ENCODE data around the gene ATG16L2.
A peak's percentile ranks its signal among the peaks of the same experiment; 100 is the strongest.
"Not testable (repeated sequence)": the region's sequence is repeated elsewhere in the genome, so short reads cannot be mapped to it uniquely, and the experiment has no call there.

ATG16L2 gene

GRCh38 chr11:72778535-72779494, 35.4 kb upstream of the ATG16L2 start:
- DNase-seq (ENCODE audit: low read depth in 4 of 4, low spot score in 1 of 4): no peak

DNA sequence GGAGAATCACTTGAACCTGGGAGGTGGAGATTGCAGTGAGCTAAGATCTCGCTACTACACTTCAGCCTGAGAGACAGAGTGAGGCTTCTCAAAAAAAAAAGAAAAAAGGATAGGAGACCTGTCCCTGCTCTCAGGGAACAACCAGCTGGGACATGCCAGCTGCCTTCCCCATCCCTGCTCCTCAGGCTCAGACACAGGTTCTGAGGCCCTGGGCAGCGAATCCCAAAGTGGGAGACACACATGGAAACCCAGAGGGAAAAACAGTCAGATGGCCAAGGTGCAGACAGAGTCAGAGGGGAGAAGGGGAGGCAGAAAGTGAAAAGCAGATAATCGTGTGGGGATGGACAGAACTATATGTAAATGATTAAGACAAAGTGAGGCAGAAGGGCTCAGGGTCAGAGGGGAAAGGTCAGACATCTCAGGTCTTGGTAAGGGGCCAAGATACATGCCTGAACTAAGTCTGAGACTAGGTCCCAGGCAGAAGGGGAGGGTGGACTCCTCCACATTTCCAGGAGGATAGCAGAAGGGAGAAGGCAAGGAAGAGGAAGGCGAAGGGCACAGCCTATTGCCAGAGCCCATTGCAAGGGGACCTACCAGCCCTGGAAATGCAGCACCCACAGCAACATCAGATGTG, 34.6 kb upstream of the ATG16L2 start:
- no peak for DNase-seq (ENCODE audit: low read depth in 4 of 4, low spot score in 1 of 4)

DNA sequence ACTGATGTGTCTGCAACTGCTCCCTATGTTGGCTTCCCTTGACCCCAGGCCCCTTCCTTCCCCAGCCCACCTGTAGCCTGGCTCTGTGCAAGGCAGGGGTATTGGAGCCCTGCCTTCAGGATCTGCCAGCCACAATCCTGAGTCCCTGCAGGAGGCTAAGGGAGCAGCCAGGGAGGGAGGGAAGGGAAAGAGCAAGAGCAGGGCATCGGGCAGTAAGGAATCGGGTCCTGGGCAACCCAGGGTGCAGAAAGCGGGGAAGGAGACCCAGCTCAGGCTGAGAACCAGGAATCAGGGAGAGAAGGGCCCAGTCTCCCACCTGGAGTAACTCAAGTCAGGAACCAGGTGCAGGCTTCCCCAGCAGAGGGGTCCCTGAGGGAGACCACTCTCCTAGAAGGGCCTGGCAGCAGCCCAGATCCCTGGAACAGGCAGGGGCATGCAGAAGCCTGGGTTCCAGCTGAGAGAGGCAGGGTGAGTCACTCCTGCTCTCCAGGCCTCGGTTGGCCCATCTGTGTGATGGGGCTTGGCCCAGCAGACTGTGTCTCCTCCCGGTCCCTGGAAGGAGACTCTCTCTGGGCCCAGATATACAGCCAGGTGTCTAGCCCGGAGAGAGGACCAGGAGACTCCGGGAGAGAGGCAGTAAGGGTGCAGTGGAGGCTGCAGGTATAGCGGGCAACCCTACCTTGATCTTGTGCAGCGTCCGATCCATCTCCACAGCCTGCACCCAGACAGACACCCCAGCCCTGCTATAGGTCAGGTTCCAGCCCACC, 33.7 kb upstream of the ATG16L2 start:
- DNase-seq (ENCODE audit: low read depth in 4 of 4, low spot score in 1 of 4): no peak

- DNase-seq (ENCODE audit: low read depth in 4 of 4, low spot score in 1 of 4): no peak
Measured at GRCh38 chr11:72781063-72781312, 33.2 kb upstream of the ATG16L2 start.

DNA sequence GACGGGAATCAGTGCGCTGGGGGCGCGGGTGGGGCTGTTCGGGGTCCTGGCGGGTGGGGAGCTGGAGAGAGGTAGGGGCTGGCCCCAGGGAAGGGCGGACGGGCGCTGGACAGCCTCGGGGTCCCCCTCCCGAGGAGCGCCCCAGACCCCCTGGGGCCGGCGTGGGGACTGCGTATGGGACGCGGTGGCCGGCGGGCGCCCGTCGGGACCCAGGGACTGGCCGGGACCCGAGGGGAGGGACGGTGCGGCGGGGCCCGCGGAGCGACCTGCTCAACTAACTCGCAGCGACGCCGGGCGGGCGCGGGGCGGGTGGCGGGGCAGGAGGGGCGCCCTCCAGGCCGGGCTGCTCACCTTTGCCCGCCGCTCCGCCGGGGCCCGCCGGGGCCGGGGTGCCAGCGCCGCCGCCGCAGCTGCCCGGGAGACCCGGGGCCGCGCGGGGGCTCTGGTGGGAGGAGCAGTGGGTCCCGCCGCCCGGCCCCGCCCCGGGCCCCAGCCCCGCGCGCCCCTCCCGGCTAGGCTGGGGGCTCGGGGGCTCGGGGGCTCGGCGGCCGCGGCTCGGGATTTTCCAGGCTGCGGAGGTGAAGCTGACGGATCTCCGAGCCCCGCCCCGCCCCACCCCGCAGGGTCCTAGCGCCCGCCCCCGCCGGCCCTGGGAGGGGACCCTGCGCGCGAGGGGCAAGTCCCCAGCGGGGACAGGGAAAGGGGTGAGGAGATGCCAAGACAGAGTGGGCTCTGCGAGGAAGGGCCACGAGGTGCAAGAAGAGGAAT, 32.7 kb upstream of the ATG16L2 start:
- peak in 2 of 4 experiments; percentile 26 to 30 for DNase-seq (ENCODE audit: low read depth in 4 of 4, low spot score in 1 of 4)

DNA sequence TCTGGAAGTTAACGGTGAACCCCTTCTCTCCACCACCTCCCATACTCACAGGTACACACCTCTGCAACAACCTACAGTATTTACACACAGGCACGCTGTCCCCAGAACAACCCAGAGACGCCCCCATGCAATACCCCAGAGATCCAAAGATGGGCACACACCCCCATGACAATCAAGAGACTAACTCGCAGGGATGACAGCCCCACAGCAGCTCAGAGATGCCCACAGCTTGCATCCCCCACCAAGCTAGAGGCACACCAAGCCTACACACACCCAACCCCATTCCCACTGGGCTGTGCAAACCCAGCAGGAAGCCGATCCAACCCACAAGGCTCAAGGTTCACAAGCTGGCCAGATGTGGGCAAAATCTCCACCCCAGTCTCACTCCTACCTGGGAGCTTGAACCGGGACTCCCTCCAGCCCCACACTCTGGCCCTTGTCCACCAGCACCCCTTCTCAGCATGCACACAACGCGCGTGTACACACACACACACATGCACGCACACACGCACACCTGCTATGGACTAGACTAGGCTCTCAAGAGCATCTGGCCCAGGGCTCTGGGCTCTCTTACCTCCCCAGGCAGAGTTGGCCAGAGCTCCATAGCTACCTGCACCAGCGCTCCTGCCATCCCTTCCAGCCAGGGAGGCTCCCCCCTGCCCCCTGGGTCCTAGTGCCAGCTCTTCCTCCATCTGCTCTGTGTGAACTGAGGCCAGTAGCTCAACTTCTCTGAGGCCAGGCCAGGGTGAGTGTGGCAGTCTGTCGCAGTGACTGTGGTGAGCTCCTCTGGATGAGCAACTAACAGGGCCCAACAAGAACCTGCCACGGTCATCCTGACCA, 31.9 kb upstream of the ATG16L2 start:
- no peak for DNase-seq (ENCODE audit: low read depth in 4 of 4, low spot score in 1 of 4)

DNA sequence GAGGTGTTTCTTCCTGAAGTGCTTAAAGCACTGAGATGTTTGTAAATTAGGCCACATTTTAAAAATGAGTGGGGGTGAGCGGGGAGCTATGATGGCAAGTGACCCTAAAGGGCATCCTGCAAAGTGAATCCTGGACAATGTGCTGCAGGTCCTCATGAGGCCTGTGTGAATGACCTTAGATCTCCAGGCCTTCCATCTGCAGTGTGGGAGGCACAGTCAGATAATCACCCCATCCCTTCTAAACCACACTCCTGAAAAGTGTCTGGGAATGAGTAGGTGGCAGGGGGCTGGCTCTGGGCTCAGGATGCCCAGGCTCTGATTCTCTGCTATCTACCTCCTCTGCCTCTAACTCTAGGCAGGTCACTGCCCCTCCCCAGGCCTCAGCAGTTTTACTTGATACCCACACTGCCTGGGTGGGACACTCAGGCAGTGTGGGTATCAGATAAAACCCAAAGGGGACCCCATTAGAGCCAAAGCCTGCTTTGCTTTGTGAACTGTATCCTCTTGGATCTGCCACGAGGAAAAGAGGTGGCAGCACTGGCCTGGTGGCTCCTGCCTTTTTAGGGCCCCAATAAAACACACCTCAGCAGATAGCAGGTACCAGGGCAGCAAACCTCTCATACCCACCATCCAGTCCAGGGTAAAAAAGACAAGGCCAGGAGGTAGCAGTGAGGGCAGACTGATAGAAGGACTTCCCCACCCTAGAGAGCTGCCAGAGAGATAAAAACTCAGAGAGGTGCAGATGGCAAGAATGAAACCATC, 30.9 kb upstream of the ATG16L2 start:
- no peak for DNase-seq (ENCODE audit: low read depth in 4 of 4, low spot score in 1 of 4)

DNA sequence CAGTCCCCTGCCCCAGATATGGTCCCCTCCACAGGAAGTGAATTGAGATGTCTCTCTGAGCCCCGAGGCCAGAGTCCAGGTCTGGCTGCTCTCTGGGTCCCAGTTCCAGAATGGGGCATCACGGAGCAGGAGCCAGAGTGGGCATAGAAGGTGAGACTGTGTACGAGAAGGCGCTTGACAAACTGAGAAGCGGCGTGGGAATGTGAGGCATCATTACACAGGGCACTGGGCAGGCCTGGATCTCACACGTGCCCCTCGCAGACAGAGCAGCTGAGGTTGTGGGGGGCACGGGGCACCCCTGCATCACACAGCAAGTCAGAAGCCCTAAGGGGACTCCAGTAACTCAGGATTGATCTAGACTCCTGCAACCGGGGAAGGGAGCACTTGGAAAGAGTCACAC, 29.5 kb upstream of the ATG16L2 start:
- DNase-seq (ENCODE audit: low read depth in 4 of 4, low spot score in 1 of 4): no peak

DNA sequence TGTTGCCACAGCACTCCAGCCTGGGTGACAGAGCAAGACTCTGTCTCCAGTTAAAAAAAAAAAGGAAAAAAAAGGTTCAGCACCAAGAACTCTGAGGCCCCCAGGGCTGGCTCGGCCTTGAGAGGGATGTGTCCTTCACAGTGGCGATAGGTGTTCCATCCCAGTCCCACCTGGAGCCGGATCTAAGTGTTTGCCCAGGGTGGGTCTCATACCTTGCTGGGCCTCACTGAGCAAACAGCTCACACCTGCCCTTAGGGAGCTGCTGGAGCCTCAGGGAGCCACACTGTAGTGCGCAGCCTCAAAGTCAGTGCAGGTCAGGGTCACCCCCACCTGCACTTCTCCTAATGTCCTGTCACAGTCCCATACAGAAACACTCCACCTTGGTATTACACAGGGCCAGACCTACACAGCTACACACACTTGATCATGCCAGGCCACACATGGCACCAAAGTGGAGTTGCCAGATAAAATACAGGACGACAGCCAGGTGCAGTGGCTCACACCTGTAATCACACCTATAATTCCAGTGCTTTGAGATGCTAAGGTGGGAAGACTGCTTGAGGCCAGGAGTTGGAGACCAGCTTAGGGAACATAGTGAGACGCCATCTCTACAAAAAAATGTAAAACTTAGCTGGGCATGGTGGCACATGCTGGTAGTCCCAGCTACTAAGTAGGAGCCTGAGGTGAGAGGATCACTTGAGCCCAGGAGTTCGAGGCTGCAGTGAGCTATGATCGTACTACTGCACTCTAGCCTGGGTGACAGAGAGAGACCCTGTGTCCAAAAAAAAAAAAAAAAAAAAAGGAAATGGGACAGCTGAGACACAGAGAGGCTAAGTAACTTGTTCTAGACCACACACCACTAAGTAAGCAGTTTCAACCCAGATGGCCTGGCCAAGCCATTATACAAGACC, 27.7 kb upstream of the ATG16L2 start:
- DNase-seq (ENCODE audit: low read depth in 4 of 4, low spot score in 1 of 4): no peak

- DNase-seq (ENCODE audit: low read depth in 4 of 4, low spot score in 1 of 4): no peak
Measured at GRCh38 chr11:72787216-72788104, 26.8 kb upstream of the ATG16L2 start.

GRCh38 chr11:72788241-72788640, 26.0 kb upstream of the ATG16L2 start:
- DNase-seq (ENCODE audit: low read depth in 4 of 4, low spot score in 1 of 4): no peak

DNA sequence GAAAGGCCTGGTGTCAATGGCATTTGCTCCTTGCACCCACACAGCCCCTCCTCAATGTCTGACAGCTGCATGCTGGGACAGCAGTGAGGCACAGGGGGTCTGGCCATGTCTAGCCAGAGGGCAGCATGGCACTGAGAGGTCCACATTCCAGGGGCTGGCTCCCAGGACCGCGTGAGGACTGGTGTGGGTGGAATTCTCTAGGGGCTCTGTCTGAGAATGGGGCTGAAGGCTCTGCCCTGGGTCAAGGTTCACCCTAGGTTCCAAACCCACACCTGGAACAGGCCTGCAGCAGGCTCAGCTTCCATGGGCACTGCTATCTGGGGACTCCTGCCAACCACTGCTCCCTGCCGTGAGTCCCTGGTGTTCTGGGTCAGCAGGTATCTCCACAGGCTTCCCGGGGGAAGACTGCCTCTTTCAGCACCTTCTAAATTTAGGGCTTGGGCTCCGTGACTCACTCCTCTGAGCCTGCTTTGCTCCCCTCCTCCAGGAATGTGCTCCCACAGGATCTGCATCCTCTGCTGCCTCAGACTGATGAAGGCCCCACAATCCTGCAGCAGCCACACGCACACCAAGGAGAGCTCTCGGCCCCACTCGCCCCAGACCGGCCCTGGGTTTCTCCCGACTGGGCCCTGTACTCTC, 24.6 kb upstream of the ATG16L2 start:
- DNase-seq (ENCODE audit: low read depth in 4 of 4, low spot score in 1 of 4): no peak

DNA sequence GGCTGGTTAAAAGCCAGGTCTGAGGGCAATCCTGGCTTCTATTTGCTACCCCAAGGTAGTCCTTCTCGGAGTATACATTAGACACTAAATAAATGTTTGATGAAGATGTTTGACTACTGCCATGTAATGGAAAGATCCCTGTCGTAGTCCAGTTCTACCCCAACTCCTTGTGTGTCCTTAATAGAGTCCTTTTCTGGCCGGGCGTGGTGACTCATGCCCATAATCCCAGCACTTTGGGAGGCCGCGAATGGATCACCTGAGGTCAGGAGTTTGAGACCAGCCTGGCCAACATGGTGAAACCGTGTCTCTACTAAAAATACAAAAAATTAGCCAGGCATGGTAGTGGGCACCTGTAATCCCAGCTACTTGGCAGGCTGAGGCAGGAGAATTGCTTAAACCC, 23.0 kb upstream of the ATG16L2 start:
- not testable (repeated sequence) for DNase-seq (ENCODE audit: low read depth in 4 of 4, low spot score in 1 of 4)

DNA sequence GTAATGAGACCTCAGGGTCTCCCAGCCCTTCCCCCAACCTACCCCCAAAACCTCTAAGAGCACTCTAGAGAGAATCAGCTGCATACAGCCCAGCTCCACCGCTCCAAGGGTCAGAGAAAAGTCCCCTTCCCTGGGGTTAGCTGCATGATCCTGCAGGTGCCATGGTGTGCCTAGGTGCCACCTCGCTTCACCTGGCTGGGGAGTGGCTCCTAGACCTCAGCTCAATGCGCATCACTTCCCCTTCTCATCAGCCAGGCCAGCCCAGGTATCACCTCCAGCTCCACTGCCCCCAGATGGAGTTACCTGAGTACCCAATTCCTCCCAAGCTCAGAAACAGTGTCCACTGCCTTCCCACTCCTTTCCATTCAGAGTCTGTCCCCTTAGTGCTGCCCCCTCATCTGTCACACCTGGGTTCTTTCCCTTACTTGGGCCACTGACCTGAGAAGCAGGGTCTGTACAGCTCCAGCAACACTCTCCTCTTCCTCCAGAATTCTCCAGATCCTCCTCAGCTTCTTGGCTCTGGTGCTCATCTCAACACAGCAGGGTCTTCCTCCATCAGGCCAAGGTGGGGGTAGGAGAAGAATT, 21.7 kb upstream of the ATG16L2 start:
- DNase-seq (ENCODE audit: low read depth in 4 of 4, low spot score in 1 of 4): no peak

- DNase-seq (ENCODE audit: low read depth in 4 of 4, low spot score in 1 of 4): no peak
Measured at GRCh38 chr11:72793076-72793424, 21.2 kb upstream of the ATG16L2 start.

DNA sequence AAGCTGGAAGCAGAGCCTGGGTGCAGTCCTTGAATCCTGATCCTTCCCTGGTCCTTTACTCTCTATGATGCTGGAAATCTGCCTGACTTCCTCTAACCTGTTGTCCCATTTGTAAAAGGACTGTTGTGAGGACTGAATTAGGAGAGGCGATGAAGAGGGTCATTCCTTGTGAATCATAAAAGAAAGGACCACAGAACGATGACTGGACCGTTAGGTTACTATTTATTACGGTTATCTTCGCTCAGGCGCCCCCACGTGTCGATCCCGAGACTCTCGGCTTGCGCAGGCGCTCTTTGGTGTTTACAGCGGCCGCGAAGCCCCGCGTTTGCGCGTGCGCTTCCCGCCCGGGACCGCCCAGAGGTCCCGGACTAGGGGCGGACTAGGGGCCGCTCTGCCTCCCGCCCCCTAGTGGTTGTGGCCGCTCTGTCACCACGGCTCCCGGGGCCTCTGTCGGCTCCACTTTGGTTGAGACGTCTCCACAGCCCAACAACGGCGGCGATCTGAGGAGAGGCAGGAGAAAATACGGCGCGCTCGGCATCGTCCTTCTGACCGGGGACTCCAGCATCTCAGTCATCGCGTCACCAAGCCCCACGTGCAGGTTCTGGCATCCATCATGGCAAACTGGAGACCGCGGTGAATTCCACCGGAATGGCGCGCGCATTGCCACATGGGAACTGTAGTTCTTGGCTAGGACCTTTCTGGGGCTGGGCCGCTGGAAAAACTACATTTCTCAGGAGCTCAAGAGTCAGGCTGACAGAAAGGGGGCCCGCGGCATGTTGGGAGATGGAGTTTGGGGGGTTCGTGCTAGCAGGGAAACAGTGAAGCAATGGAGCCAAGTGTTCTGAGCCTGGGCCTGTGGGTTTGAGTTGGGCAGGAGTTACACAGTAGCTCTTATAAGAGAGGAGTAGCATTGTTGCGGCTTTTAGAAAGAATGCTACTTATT, 20.5 kb upstream of the ATG16L2 start, which contains the start of gene STARD10:
TSS of gene STARD10 (minus strand) at position 623 of the 943 bp plus-strand sequence. CDS start 12,866 bp downstream, outside the sequence.
- DNase-seq (ENCODE audit: low read depth in 4 of 4, low spot score in 1 of 4): peak; percentile 87 to 94 (median 90)
